HG03457 (cell line): ENCODE data around the gene CSTF3.

Experiments
- ATAC-seq: cut with Tn5 transposase; IDR thresholded peaks from one replicate; pipeline ENCODE4 v1.9.1; 2021; ENCODE audit warnings: moderate number of reproducible peaks; ENCODE audit not compliant: unreplicated experiment

The CSTF3 gene

DNA sequence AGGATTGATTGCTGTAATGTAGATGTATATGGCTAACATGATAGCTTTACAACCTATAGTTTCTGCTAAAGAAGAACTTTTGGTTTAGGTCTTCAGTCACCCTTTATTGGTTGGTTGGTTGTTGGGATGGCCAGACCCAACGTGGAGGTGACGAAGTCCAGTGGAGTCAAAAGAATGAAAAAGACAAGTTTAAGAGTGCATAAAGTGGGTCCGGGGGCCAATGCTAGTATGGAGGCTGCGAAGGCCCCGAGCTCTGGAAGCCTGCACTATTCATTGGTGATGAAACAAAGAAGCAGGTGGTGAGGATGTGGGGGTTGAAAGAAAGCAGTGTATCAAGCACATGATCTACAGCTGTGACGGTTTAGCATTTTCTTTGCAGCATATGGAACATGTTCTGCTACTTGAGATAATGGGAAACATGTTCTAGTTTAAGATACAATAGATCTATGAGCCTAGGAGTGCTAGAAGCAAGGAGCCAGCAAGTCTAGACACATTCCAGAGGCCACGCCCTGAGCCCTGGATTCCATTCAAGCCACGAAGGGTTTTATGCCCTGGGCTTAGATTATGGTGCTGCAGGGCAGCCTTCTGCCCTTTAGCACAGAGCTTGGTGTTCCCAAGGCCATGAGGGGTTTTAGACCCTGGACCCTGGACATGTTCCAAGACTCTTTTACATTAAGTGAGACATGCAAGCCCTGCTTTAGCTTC, 115.6 kb downstream of the CSTF3 start:
- ATAC-seq = no peak

DNA sequence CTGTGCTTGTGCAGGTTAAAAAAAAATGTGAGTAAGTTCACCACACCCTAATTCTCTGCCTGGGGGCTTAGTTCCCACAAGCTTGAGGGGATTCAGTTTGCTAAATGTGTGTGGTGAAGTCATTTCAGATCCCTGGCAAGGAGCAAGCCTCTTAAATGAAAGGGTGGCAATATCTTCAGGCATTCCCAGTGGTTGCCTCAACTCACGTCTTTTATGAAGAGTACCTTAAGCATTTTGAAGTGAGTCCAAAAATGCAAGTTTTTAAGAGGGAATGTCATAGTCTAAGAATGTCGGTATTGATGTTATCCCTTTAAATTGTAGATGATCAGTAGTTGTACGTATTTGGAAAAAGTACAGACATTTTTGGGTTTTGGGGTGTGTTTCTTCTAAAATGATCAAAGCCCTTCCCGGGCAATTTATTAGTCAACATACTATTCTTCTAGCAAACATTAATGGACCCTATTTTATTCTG, 117.0 kb downstream of the CSTF3 start:
- ATAC-seq = no peak

GRCh38 chr11:33043221-33043830, 118.0 kb downstream of the CSTF3 start:
- no peak for ATAC-seq

DNA sequence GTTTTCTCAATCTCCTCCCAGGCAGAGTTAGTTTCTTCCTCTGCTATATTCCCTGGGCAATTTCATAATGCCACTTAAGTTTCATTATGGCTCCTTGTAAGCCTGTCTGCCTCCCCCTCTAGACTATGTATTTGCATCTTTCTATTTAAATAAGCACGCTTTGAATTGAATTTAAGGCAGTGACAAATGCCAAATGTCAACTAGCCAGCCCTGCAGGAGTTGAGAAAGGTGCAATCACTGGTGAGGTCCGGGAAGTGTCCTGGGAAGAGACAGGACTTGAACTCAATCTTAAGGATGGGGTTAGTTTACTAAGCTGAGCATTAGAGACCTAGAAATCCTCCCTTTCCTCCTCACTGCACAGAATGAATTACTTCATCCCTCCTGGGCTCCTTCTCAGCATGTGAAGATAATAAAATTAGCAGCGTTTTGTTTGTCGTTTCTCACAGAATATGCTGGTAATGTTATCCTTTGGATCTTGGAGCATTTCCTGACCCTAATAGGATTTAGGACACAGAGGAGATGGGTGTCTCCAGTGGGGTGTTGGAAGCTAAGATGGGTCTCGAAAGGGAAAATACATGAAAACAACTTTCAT, 120.3 kb downstream of the CSTF3 start:
- ATAC-seq = no peak

DNA sequence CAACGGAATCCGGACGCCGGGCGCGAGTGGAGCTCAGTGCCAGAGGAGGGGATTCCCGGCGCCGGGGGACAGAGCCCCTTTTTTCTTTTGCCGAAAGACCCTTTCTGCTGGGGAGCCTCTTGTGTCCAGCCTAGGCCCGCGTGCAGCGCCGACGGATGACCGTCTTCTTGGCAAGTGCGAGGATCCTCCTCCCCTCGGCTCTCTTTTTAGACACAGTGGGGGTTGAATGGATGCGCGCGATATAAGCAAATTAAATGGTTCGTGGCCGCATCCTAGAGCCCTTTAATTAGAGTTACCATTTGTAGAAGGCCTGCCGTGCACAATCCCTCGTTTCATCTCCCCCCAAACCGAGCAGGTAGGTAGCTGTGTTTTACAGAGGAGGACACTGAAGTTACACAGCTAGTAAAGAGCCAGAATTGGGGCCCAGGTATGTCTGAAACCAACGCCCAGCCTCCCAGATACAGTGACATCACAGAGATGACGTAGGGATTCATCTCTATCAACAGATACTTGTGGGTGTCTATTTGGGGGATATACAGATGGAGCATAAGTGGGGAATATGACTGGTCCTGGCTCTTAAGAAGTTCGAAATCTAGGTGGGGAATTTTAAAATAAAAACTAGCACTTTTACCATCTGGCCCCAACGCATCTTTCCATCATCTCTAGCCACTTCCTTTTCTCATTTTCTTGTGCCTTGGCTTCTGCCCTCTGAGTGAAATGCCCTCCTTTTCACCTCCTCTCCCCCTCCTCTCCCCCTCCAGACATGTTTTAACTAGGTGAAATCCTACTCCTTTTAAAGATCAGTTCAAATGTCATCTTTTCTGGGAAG, 121.0 kb downstream of the CSTF3 start:
- ATAC-seq = no peak

DNA sequence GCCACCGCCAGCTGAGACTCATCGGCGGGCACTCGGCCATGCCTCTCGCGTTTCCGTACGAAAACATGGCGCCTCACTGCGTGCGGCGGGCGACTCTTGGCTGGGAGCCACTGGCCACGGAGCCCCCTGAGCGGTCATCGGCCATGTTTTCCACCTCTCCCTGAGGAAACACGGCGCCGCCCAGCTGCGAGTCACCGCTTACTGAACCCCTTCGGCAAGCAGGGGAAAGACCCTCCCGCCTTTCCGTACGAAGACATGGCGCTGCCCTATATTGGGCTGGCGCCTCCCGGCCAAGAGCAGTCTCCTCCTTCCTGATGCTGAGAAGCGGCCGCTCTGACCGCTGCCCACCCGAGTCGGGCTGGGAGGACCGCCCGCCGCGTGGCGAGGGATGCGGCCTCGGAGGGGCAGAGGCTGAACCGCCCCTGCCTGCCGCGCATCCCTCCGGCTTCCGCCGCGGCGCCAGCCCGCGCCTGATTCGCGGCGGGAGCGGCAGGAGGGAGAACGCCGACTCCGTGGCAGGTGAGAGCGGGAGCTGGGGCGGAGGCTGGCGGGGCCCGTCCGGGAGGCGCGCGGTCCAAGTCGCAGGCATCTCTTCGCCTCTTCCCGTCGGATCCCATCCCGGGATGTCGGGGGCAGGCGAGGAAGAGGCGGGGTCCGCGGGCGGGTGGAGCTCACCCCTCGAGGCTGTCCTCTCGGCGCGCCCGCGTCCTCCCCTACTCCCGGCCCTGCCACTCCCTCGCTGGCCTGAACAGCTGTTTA, 121.8 kb downstream of the CSTF3 start, which contains the start of gene TCP11L1:
Gene TCP11L1 (plus strand): TSS at position 299 of the 759 bp plus-strand sequence. CDS start 4,202 bp downstream, outside the sequence.
- peak; percentile 73 for ATAC-seq

DNA sequence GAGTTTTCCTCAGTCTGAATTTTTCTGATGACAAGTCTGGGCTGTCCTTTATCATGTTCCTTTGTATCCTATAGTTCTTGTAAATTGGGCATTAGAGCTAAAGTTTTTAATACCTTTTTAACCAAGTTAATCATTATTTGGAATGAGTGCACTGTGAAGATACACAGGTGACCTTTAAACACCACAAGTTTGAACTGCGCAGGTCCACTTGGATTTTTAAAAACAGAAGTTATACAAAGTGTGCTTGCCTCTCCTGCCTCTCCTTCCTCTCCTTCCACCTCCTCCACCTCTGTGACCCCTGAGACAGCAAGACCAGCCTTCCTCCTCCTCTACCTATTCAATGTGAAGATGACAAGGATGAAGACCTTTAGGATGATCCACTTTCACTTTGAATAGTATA, 126.3 kb downstream of the CSTF3 start:
- ATAC-seq = no peak
